ENCODE results near the gene CLEC16A.
A peak's percentile ranks its signal among the peaks of the same experiment; 100 is the strongest.

Gene CLEC16A

DNA sequence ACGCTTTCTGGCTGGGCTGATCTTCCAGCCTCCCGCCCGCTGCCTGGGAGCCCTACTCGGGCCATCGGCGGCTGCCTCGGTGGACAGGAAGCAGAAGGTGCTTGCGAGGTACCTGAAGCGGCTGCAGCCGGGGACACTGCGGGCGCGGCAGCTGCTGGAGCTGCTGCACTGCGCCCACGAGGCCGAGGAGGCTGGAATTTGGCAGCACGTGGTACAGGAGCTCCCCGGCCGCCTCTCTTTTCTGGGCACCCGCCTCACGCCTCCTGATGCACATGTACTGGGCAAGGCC is 36.7 kb upstream of the CLEC16A start:
- TF ChIP-seq CEBPB (IDR thresholded peaks at IDR 0.05), result no peak
- TF ChIP-seq TEAD4 (IDR thresholded peaks at IDR 0.05), result no peak
- no peak for TF ChIP-seq NFIC (IDR thresholded peaks at IDR 0.05)
- no peak for TF ChIP-seq FOXM1 (IDR thresholded peaks at IDR 0.05; ENCODE audit: borderline replicate concordance, low read depth)
- TF ChIP-seq RAD21 (IDR thresholded peaks at IDR 0.05; ENCODE audit: low read depth), result no peak
- TF ChIP-seq, protein P1, sequence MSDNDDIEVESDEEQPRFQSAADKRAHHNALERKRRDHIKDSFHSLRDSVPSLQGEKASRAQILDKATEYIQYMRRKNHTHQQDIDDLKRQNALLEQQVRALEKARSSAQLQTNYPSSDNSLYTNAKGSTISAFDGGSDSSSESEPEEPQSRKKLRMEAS (IDR thresholded peaks at IDR 0.05), result no peak
- TF ChIP-seq YY1 (IDR thresholded peaks at IDR 0.05; ENCODE audit: low read depth), result no peak
- no peak for TF ChIP-seq CREB1 (IDR thresholded peaks at IDR 0.05; ENCODE audit: low read depth)
- TF ChIP-seq, protein P2, sequence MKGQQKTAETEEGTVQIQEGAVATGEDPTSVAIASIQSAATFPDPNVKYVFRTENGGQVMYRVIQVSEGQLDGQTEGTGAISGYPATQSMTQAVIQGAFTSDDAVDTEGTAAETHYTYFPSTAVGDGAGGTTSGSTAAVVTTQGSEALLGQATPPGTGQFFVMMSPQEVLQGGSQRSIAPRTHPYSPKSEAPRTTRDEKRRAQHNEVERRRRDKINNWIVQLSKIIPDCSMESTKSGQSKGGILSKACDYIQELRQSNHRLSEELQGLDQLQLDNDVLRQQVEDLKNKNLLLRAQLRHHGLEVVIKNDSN (IDR thresholded peaks at IDR 0.05), result no peak
- TF ChIP-seq, protein P3, sequence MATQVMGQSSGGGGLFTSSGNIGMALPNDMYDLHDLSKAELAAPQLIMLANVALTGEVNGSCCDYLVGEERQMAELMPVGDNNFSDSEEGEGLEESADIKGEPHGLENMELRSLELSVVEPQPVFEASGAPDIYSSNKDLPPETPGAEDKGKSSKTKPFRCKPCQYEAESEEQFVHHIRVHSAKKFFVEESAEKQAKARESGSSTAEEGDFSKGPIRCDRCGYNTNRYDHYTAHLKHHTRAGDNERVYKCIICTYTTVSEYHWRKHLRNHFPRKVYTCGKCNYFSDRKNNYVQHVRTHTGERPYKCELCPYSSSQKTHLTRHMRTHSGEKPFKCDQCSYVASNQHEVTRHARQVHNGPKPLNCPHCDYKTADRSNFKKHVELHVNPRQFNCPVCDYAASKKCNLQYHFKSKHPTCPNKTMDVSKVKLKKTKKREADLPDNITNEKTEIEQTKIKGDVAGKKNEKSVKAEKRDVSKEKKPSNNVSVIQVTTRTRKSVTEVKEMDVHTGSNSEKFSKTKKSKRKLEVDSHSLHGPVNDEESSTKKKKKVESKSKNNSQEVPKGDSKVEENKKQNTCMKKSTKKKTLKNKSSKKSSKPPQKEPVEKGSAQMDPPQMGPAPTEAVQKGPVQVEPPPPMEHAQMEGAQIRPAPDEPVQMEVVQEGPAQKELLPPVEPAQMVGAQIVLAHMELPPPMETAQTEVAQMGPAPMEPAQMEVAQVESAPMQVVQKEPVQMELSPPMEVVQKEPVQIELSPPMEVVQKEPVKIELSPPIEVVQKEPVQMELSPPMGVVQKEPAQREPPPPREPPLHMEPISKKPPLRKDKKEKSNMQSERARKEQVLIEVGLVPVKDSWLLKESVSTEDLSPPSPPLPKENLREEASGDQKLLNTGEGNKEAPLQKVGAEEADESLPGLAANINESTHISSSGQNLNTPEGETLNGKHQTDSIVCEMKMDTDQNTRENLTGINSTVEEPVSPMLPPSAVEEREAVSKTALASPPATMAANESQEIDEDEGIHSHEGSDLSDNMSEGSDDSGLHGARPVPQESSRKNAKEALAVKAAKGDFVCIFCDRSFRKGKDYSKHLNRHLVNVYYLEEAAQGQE (IDR thresholded peaks at IDR 0.05; ENCODE audit: low read depth), result no peak
- no peak for TF ChIP-seq TCF12 (IDR thresholded peaks at IDR 0.05; ENCODE audit: low read depth)

DNA sequence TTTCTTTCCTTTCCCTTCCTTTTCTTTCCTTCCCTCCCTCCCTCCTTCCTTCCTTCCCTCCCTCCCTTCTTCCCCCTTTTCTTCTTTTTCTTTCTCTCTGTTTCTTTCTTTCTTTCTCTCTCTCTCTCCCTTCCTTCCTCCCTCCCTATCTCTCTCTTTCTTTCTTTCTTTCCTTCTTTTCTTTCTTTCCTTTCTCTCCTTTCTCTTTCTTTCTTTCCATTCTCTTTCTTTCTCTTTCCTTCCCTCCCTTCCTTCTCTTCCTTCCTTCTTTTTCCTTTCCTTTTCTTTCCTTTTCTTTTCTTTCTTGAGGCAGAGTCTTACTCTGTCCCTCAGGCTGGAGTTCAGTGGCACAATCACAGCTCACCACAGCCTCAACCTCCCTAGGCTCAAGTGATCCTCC is 33.1 kb upstream of the CLEC16A start:
- TF ChIP-seq, protein P3 (IDR thresholded peaks at IDR 0.05; ENCODE audit: low read depth), result no peak

DNA sequence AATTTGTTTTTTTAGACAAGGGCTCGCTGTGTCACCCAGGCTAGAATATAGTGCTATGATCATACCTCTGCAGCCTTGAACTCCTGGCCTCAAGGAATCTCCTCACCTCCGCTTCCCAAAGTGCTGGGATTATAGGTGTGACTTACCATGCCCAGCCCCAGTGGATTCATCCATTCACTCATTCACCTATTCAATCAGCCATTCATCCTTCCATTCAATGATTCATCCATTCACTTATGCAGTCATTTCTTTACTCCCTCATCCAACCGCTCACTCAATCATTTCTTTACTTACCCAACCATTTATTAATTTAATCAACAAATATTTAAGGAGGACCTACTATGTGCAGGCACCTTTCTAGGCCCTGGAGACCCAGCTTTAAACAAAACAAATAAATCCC is 27.8 kb upstream of the CLEC16A start:
- TF ChIP-seq EGR1 (IDR thresholded peaks at IDR 0.05) (no peak), RAD21 (IDR thresholded peaks at IDR 0.05; ENCODE audit: low read depth) (no peak), CEBPB (IDR thresholded peaks at IDR 0.05) (no peak), NFIC (IDR thresholded peaks at IDR 0.05) (no peak), TCF12 (IDR thresholded peaks at IDR 0.05; ENCODE audit: low read depth) (no peak), FOXM1 (IDR thresholded peaks at IDR 0.05; ENCODE audit: borderline replicate concordance, low read depth) (no peak), EP300 (IDR thresholded peaks at IDR 0.05; ENCODE audit: borderline replicate concordance) (no peak), TEAD4 (IDR thresholded peaks at IDR 0.05) (no peak), TAF1 (IDR thresholded peaks at IDR 0.05; ENCODE audit: low read depth) (no peak), YY1 (IDR thresholded peaks at IDR 0.05; ENCODE audit: low read depth) (no peak), ZBTB7A (IDR thresholded peaks at IDR 0.05; ENCODE audit: low read depth) (no peak), CREB1 (IDR thresholded peaks at IDR 0.05; ENCODE audit: low read depth) (no peak)
- TF ChIP-seq, protein P3 (IDR thresholded peaks at IDR 0.05; ENCODE audit: low read depth), result no peak
- TF ChIP-seq, protein P1 (IDR thresholded peaks at IDR 0.05), result no peak
- TF ChIP-seq, protein P2 (IDR thresholded peaks at IDR 0.05), result no peak

DNA sequence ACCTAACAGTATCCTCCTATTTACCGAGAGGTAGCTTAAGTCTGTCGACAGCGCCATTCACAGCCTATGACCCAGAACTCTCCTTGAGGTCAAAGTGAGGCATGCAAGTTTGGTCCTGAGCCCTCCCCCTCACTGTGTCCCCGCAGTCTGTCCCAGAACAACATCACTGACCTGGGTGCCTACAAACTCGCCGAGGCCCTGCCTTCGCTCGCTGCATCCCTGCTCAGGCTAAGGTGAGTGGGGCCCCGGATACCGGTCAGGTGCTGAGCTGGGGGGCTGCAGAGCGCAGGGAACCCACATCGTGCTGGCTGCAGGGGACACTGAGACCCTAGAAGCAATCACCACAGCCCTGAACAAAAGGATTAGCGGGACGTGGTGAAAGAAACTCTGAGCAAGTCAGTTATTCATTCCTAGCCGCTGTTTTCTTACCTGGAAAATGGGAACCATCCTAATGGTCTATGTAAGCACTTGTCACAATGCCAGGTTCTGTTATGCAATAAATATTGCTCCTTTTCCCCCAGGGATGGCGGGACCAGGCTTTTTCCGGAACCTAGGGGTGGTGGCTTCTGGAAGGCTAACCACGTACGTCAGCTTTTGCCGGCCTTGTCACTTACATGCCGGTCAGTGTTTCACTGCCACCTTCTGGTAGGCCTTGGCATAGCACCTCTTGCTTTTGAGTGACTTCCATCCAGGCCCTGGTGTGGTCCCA is 25.9 kb upstream of the CLEC16A start:
- TF ChIP-seq NFIC (IDR thresholded peaks at IDR 0.05), result no peak
- TF ChIP-seq EGR1 (IDR thresholded peaks at IDR 0.05), result no peak
- TF ChIP-seq TEAD4 (IDR thresholded peaks at IDR 0.05), result 0 out of 2 replicates have a peak, but pooled peaks have one; percentile 16
- TF ChIP-seq RAD21 (IDR thresholded peaks at IDR 0.05; ENCODE audit: low read depth), result peak; percentile 98
- TF ChIP-seq, protein P2 (IDR thresholded peaks at IDR 0.05), result no peak
- TF ChIP-seq, protein P1 (IDR thresholded peaks at IDR 0.05), result no peak
- no peak for TF ChIP-seq CREB1 (IDR thresholded peaks at IDR 0.05; ENCODE audit: low read depth)
